Measurements from ENCODE around the gene L3MBTL4. TPM values are rescaled to one million over a fixed set of nuclear protein-coding genes. Genes with fewer than 3 reads are reported as not detected.

L3MBTL4 gene
- total RNA-seq, 1 donor from 2014 or later, result 0.56 TPM

GRCh38 chr18:5998907-5999306 lies 415.8 kb downstream of the L3MBTL4 start:
- DNase-seq (ENCODE audit: low spot score), result no peak
- Mint-ChIP-seq H3K4me1 (ENCODE audit: unreplicated experiment) (peaks cover 5% of the 10 kb centered on the region), H3K9me3 (ENCODE audit: unreplicated experiment) (no peaks in the 10 kb centered on the region), H3K4me3 (ENCODE audit: unreplicated experiment) (no peak overlapping the region), H3K27ac (ENCODE audit: unreplicated experiment) (no peak overlapping the region), H3K36me3 (ENCODE audit: low read depth, unreplicated experiment) (no peaks in the 10 kb centered on the region), H3K27me3 (ENCODE audit: unreplicated experiment) (peaks cover 2% of the 10 kb centered on the region)
- no peak for TF ChIP-seq CTCF (IDR thresholded peaks at IDR 0.05; ENCODE audit: unreplicated experiment)

- Mint-ChIP-seq H3K27ac (ENCODE audit: unreplicated experiment) (no peak overlapping the region), H3K4me1 (ENCODE audit: unreplicated experiment) (peaks cover 5% of the 10 kb centered on the region), H3K27me3 (ENCODE audit: unreplicated experiment) (peaks cover 2% of the 10 kb centered on the region), H3K36me3 (ENCODE audit: low read depth, unreplicated experiment) (no peaks in the 10 kb centered on the region), H3K9me3 (ENCODE audit: unreplicated experiment) (no peaks in the 10 kb centered on the region), H3K4me3 (ENCODE audit: unreplicated experiment) (no peak overlapping the region)
- TF ChIP-seq CTCF (IDR thresholded peaks at IDR 0.05; ENCODE audit: unreplicated experiment), result no peak
- DNase-seq (ENCODE audit: low spot score), result no peak
Observed at GRCh38 chr18:5998166-5998881, 416.4 kb downstream of the L3MBTL4 start.

- Mint-ChIP-seq H3K27me3 (ENCODE audit: unreplicated experiment) (peaks cover 2% of the 10 kb centered on the region), H3K27ac (ENCODE audit: unreplicated experiment) (no peak overlapping the region), H3K36me3 (ENCODE audit: low read depth, unreplicated experiment) (no peaks in the 10 kb centered on the region), H3K4me3 (ENCODE audit: unreplicated experiment) (no peak overlapping the region), H3K4me1 (ENCODE audit: unreplicated experiment) (peaks cover 5% of the 10 kb centered on the region), H3K9me3 (ENCODE audit: unreplicated experiment) (no peaks in the 10 kb centered on the region)
- no peak for DNase-seq (ENCODE audit: low spot score)
- TF ChIP-seq CTCF (IDR thresholded peaks at IDR 0.05; ENCODE audit: unreplicated experiment), result no peak
Observed at GRCh38 chr18:5997361-5997760, 417.4 kb downstream of the L3MBTL4 start.

GRCh38 chr18:5995626-5996025 lies 419.1 kb downstream of the L3MBTL4 start:
- peaks cover 2% of the 10 kb centered on the region for H3K27me3 Mint-ChIP-seq (ENCODE audit: unreplicated experiment)
- H3K9me3 Mint-ChIP-seq (ENCODE audit: unreplicated experiment), result no peaks in the 10 kb centered on the region
- H3K36me3 Mint-ChIP-seq (ENCODE audit: low read depth, unreplicated experiment), result no peaks in the 10 kb centered on the region

More at GRCh38 chr18:5995626-5996025, 419.1 kb downstream of the L3MBTL4 start:
- TF ChIP-seq CTCF (IDR thresholded peaks at IDR 0.05; ENCODE audit: unreplicated experiment), result no peak
- peaks cover 5% of the 10 kb centered on the region for H3K4me1 Mint-ChIP-seq (ENCODE audit: unreplicated experiment)
- H3K4me3 Mint-ChIP-seq (ENCODE audit: unreplicated experiment), result no peak overlapping the region
- DNase-seq (ENCODE audit: low spot score), result no peak
- no peak overlapping the region for H3K27ac Mint-ChIP-seq (ENCODE audit: unreplicated experiment)
